HCT116 (cell line): Measurements from ENCODE around the gene SLC25A22. TPM values are rescaled to one million over a fixed set of nuclear protein-coding genes. Genes with fewer than 3 reads are reported as not detected.
A peak's percentile ranks its signal among the peaks of the same experiment; 100 is the strongest.

ENCODE experiments used
- ATAC-seq: fragments of 200-7000 bp; cut with Tn5 transposase; 2 replicates; pipeline ENCODE4 v1.9.1; 2020; ENCODE audit warnings: mild to moderate bottlenecking, moderate library complexity
- BruUV-seq: library from RNA; stranded (reverse); fragments of 400-500 nt; replicated peaks from 2 replicates; lab custom pipeline; 2021; lab: Mats Ljungman, UMichigan
- CTCF ChIA-PET: fragments of 300-600 bp; sonication (Branson Sonifier 250); formaldehyde crosslinking; loops from one replicate; lab custom pipeline; 2021; ENCODE audit warnings: antibody characterized with exemption; lab: Charles Lee
- POLR2A ChIA-PET: fragments of 300-600, 350-600 bp; sonication (Branson Sonifier 250); formaldehyde crosslinking; loops from one replicate; lab custom pipeline; 2021; ENCODE audit warnings: antibody characterized with exemption; lab: Charles Lee
- RAD21 ChIA-PET, 2 experiments: fragments of 300-600 bp; sonication (Branson Sonifier 250); formaldehyde crosslinking; loops; one replicate each; lab custom pipeline; 2023; ENCODE audit warnings: low total read pairs in 2 of 2; ENCODE audit not compliant: uncharacterized antibody in 2 of 2, unreplicated experiment in 2 of 2, low non-redundant PET in 1 of 2; lab: Charles Lee
- DNase-seq: peaks from one replicate; pipeline ENCODE4 v3.0.0-alpha.2; 2010; ENCODE audit warnings: low read depth, low spot score
- H2AFZ ChIP-seq: fragments of 200-600 bp; shearing (Covaris generic), sonication (generic); 2 replicates; pipeline ENCODE4 v1.6.1; 2017; ENCODE audit warnings: low read depth, mixed run types, mixed read lengths, antibody characterized with exemption, low read length; ENCODE audit not compliant: poor library complexity, severe bottlenecking
- H3K27ac ChIP-seq: 2 replicates; pipeline ENCODE4 v1.5.1; 2012; ENCODE audit warnings: low read depth, low read length
- H3K27me3 ChIP-seq: fragments of 200-600 bp; sonication (generic); 2 replicates; pipeline ENCODE4 v1.6.1; 2016; ENCODE audit warnings: mixed run types, low read length, mixed read lengths; ENCODE audit not compliant: insufficient read depth
- H3K36me3 ChIP-seq, 2 experiments: fragments of 200-500 bp in 1 of 2; fragments of 200-600 bp in 1 of 2; sonication (Bioruptor generic) in 1 of 2; sonication (generic) in 1 of 2; 2 replicates each; pipeline versions ENCODE4 v1.5.1 to v1.6.1; 2014 to 2016; ENCODE audit warnings: low read length in 2 of 2, inconsistent platforms in 1 of 2, mixed read lengths in 1 of 2, mixed run types in 1 of 2; ENCODE audit not compliant: insufficient read depth in 2 of 2, control insufficient read depth in 1 of 2
- H3K4me1 ChIP-seq, 2 experiments: fragments of 200-600 bp in 1 of 2; sonication (generic) in 1 of 2; 2 replicates each; pipeline versions ENCODE4 v1.5.1 to v1.6.1; 2012 to 2017; ENCODE audit warnings: low read length in 2 of 2, inconsistent platforms in 1 of 2, mild to moderate bottlenecking in 1 of 2, mixed read lengths in 1 of 2, mixed run types in 1 of 2, moderate library complexity in 1 of 2; ENCODE audit not compliant: insufficient read depth in 2 of 2, control insufficient read depth in 1 of 2
- H3K4me2 ChIP-seq: fragments of 200-600 bp; sonication (generic); 2 replicates; pipeline ENCODE4 v1.6.1; 2017; ENCODE audit warnings: mixed run types, low read length, mixed read lengths
- H3K4me3 ChIP-seq, 2 experiments: fragments of 200-600 bp in 1 of 2; sonication (generic) in 1 of 2; replicated peaks in 1 of 2; 2 replicates each; pipeline ENCODE4 v1.5.1; 2011 to 2016; ENCODE audit warnings: low read length in 2 of 2, control low read depth in 1 of 2, low read depth in 1 of 2, mild to moderate bottlenecking in 1 of 2, mixed read lengths in 1 of 2, mixed run types in 1 of 2
- H3K79me2 ChIP-seq: fragments of 200-600 bp; sonication (generic); 2 replicates; pipeline ENCODE4 v1.6.1; 2017; ENCODE audit warnings: mild to moderate bottlenecking, mixed run types, low read length, moderate library complexity, mixed read lengths; ENCODE audit not compliant: insufficient read depth
- H3K9ac ChIP-seq: fragments of 200-600 bp; sonication (generic); 2 replicates; pipeline ENCODE4 v1.6.1; 2016; ENCODE audit warnings: low read length, mixed read lengths
- H3K9me2 ChIP-seq: fragments of 200-600 bp; sonication (generic), shearing (Covaris generic); 2 replicates; pipeline ENCODE4 v1.6.1; 2017; ENCODE audit warnings: mixed run types, mild to moderate bottlenecking, moderate library complexity; ENCODE audit not compliant: insufficient read depth
- H3K9me3 ChIP-seq, 2 experiments: fragments of 200-500 bp in 1 of 2; fragments of 200-600 bp in 1 of 2; sonication (Bioruptor generic) in 1 of 2; sonication (generic) in 1 of 2; 2 replicates each; pipeline ENCODE4 v1.6.1; 2014 to 2017; ENCODE audit warnings: low read length in 2 of 2, mixed read lengths in 2 of 2, inconsistent platforms in 1 of 2, low read depth in 1 of 2, mild to moderate bottlenecking in 1 of 2, mixed run types in 1 of 2, moderate library complexity in 1 of 2; ENCODE audit not compliant: control insufficient read depth in 1 of 2, insufficient read depth in 1 of 2
- H4K20me1 ChIP-seq: fragments of 200-600 bp; sonication (generic), shearing (Covaris generic); 2 replicates; pipeline ENCODE4 v1.6.1; 2017; ENCODE audit warnings: mixed run types, mild to moderate bottlenecking, moderate library complexity; ENCODE audit not compliant: insufficient read depth
- CBX3 ChIP-seq: IDR thresholded peaks from 2 replicates; pipeline ENCODE4 v1.6.1; 2012; ENCODE audit warnings: low read depth
- POLR2AphosphoS5 ChIP-seq: IDR thresholded peaks from 2 replicates; pipeline ENCODE4 v1.6.1; 2011; ENCODE audit warnings: mild to moderate bottlenecking, low read depth, low read length, moderate library complexity
- SRF ChIP-seq: IDR thresholded peaks from 2 replicates; pipeline ENCODE4 v1.6.1; 2012; ENCODE audit warnings: low read depth
- intact Hi-C: fragments of 100-400 bp; cut with micrococcal nuclease; formaldehyde crosslinking; loops from 2 replicates; pipeline ENCODE4 v1.10.0; 2022
- total RNA-seq: library from RNA; stranded (reverse); gene quantifications from one replicate; pipeline ENCODE4 v1.2.1, GENCODE V29; 2021; ENCODE audit not compliant: unreplicated experiment
- TF ChIP-seq, protein P1 (sequence below), 3 experiments: fragments of 200-600 bp in 1 of 3; sonication (generic) in 1 of 3; IDR thresholded peaks in 2 of 3; conservative IDR thresholded peaks in 1 of 3; 2 replicates each; pipeline ENCODE4 v1.5.1; 2012 to 2017; ENCODE audit warnings: low read depth in 2 of 3, low read length in 2 of 3, antibody characterized with exemption in 1 of 3, borderline replicate concordance in 1 of 3, control low read depth in 1 of 3, mild to moderate bottlenecking in 1 of 3, mixed read lengths in 1 of 3, mixed run types in 1 of 3, moderate library complexity in 1 of 3; ENCODE audit not compliant: insufficient read depth in 1 of 3
- TF ChIP-seq, protein P2 (sequence below): IDR thresholded peaks from 2 replicates; pipeline ENCODE4 v1.6.1; 2012

SLC25A22 gene
- total RNA-seq, 1 experiment from 2014 or later: 62.0 TPM

DNA sequence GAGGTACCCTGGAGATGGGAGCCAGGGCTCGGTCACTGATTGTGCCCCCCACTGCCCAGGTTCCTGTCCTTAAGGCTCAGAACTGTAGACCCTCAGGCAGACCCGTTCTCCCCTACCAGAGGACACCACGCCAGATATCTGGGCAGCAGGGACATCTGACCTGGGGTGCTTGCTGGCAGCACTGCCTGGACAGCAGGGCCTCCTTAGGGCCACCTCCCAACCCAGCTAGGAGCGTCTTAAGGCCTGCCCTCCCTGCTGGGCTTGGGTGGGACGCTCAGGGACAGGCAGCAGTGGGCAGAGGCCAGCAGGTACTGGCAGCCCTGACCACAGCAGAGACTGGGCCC lies 41.2 kb upstream of the SLC25A22 start (continued):
- TF ChIP-seq, protein P1, sequence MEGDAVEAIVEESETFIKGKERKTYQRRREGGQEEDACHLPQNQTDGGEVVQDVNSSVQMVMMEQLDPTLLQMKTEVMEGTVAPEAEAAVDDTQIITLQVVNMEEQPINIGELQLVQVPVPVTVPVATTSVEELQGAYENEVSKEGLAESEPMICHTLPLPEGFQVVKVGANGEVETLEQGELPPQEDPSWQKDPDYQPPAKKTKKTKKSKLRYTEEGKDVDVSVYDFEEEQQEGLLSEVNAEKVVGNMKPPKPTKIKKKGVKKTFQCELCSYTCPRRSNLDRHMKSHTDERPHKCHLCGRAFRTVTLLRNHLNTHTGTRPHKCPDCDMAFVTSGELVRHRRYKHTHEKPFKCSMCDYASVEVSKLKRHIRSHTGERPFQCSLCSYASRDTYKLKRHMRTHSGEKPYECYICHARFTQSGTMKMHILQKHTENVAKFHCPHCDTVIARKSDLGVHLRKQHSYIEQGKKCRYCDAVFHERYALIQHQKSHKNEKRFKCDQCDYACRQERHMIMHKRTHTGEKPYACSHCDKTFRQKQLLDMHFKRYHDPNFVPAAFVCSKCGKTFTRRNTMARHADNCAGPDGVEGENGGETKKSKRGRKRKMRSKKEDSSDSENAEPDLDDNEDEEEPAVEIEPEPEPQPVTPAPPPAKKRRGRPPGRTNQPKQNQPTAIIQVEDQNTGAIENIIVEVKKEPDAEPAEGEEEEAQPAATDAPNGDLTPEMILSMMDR (IDR thresholded peaks at IDR 0.05 in 2 of 3, conservative IDR thresholded peaks at IDR 0.05 in 1 of 3; ENCODE audit: borderline replicate concordance in 1 of 3, insufficient read depth in 1 of 3, low read depth in 2 of 3, low read length in 2 of 3): no peak
- TF ChIP-seq, protein P2, sequence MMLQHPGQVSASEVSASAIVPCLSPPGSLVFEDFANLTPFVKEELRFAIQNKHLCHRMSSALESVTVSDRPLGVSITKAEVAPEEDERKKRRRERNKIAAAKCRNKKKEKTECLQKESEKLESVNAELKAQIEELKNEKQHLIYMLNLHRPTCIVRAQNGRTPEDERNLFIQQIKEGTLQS: no peak
- no peak for TF ChIP-seq SRF
- TF ChIP-seq, all 23 proteins: peak for 0

DNA sequence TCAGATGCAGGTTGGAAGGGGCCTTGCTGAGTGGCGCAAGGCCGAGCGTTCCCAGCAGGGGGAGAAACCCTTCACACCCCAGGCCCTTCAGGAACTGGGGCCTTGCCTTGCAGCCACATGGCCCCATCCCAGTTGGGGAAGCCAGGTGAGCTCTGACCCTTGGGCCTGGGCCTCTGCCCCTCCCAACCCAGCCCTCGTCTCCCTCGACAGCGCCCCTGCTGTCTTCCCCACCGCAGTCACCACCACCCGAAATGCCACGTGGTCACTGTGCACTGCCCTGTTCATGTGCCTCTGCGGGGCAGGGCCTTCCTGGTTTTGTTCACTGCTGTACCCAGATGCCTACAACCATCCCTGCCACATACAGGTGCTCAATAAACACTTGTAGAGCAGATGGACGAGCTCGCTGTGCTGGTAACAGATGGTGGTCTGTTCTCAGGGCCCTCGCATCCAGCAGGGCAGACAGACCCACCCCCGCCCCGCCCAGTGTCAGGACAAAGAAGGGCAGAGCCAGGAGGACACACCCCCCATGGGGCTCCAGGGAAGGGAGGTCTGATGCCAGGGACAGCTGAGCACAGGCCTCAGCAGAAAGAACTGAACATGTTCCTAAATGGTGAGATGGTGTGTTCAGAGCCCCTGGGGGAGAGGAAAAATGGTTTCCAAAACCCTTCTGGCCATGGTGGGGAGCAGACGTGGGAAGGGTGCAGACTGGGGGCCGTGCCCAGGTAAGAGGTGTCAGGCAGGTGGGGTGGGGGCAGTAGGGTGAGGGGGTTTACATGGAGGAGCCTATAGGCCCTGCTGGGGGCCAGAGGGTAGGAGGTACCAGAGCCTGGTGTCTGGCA lies 40.6 kb upstream of the SLC25A22 start:
- TF ChIP-seq POLR2AphosphoS5: peak; percentile 17
- TF ChIP-seq, protein P1 (IDR thresholded peaks at IDR 0.05 in 2 of 3, conservative IDR thresholded peaks at IDR 0.05 in 1 of 3; ENCODE audit: borderline replicate concordance in 1 of 3, insufficient read depth in 1 of 3, low read depth in 2 of 3, low read length in 2 of 3): peak in 2 of 3 experiments; percentile 48 to 58; a peak in 3 of 6 replicates
- TF ChIP-seq CBX3: no peak
- Histone ChIP-seq H2AFZ (no peak overlapping the region), H3K4me3 (no peak overlapping the region), H3K9ac (peak overlapping the region; percentile 42), H3K36me3 (peaks cover 3 to 44% of the 10 kb centered on the region in 2 experiments; a peak in 3 of 4 replicates), H3K9me2 (no peaks in the 10 kb centered on the region), H4K20me1 (peaks cover 23% of the 10 kb centered on the region; the same call in 1 of the 2 replicates), H3K9me3 (no peaks in the 10 kb centered on the region), H3K79me2 (peaks cover 83% of the 10 kb centered on the region), H3K27ac (peak overlapping the region; percentile 97), H3K27me3 (no peaks in the 10 kb centered on the region), H3K4me2 (peak overlapping the region; percentile 92), H3K4me1 (peaks cover 34 to 73% of the 10 kb centered on the region in 2 experiments)
- ChIA-PET POLR2A (interaction anchor here (0.6 to 1.2 kb wide), 3 partner anchors 17 to 43 kb away, joined by 3 to 6 read pairs (median 4); no protein-coding TSS in a partner anchor), RAD21 (no interaction called here), CTCF (interaction anchor here (1.0 kb wide), 1 partner anchor 29 kb away, joined by 7 read pairs; the partner anchor contains the start of gene RPLP2)
- intact Hi-C loops: no loop called here
- ATAC-seq (peak; percentile 41), DNase-seq (no peak)
- no TSS peak for BruUV-seq
